GM21447 (cell line): Measurements from ENCODE around the gene UNC13C.
"Not testable (repeated sequence)": the region's sequence is repeated elsewhere in the genome, so short reads cannot be mapped to it uniquely, and the experiment has no call there.

Experiments
- ATAC-seq: cut with Tn5 transposase; IDR thresholded peaks from one replicate; pipeline ENCODE4 v1.9.1; 2021; ENCODE audit not compliant: unreplicated experiment

UNC13C gene

GRCh38 chr15:53978253-53978906, at the start of gene UNC13C:
TSS of gene UNC13C (plus strand) at chr15:53978441. CDS start at chr15:54012904, 34,463 bp downstream.
- no peak for ATAC-seq

- no peak for ATAC-seq
These were observed 42.1 kb upstream of the UNC13C start for GRCh38 chr15:53936137-53936536.

DNA sequence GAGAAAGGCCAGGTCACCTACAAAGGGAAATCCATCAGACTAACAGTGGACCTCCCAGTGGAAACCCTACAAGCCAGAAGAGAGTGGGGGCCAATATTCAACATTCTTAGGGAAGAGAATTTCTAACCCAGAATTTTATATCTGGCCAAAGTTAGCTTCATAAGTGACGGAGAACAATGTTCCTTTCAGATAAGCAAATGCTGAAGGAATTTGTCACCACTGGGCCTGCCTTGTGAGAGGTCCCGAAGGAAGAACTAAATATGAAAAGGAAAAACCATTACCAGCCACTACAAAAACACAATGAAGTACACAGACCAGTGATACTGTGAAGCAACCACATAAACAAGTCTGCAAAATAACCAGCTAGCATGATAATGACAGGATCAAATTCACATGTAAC, 40.6 kb upstream of the UNC13C start:
- not testable (repeated sequence) for ATAC-seq

DNA sequence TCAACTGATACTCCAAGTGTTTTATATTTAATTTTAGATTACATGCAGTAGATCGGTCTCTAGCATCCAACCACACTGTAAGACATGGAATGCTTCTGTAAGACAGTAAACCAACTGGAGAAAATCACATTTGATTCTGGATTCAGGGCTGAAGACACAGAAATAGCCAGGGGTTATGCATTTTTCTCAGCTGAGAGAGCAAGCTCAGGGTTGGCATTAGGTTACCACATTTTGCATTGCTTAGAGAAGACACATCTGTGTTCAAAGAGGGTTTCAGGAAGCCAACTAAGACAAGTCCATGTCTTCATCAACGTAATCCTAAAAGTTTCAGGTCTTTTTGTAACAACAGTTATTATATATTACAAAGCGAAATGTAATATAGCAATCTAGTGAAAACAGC, 27.7 kb upstream of the UNC13C start:
- ATAC-seq: no peak

GRCh38 chr15:53955396-53955795, 22.8 kb upstream of the UNC13C start:
- ATAC-seq: no peak

DNA sequence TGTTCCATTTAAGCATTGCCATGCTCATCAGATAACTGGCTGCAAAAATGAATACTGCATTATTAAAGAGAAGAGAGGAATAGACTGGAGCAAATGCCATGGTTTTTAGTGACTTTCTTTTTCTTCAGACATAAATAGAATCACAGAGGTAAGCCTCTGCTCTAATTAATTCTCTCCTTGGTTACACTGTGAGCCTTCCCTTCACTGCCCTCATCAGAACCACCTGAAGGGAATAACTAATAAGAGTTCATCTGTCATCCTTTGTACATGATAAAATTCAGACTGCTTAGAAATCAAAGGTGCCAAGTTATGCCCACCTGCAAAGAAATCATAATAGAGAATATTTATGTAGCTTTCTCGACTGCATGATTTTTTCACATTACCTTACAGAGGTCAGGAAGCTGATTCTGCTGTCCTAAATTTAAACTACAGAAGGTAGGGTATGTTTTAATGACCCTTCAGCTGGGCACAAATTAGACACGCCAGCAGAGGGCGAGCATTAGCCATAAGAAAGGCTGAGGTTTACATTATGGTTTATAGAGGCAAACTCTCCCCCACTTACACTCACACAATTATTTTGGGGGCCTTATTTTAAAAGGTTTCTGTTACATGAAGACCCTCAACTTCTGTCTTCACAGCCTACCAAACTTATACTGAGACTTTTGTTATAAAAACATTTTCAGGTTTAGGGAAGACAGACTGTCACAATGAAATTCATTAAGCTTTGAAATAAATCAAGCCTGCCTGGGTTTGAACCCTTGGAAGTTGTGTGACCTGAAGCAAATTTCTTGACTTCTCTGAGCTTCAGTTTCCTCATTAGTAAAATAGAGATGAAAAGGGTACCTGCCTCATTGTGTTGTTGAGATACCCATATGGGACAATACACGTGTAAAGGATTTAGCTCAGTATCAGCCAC, 15.3 kb upstream of the UNC13C start:
- ATAC-seq: no peak

DNA sequence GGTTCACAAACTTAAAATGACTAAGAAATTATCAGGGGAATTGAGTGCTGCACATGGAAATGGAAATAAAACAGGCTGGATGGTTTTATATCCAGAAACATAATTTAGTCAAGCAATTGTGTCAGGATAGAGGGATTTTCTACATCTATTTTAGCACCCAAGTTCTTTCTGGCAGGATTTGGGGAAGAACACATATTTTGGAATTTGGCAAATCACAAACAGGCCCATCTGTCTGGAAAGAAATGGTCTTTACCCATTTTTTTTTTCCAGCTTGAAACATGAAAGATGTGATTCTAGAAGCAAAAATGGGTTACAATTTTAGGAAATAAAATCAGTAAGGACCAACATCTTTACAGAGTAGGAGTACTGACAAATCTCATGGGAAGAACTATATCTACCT, 14.4 kb upstream of the UNC13C start:
- ATAC-seq: no peak

DNA sequence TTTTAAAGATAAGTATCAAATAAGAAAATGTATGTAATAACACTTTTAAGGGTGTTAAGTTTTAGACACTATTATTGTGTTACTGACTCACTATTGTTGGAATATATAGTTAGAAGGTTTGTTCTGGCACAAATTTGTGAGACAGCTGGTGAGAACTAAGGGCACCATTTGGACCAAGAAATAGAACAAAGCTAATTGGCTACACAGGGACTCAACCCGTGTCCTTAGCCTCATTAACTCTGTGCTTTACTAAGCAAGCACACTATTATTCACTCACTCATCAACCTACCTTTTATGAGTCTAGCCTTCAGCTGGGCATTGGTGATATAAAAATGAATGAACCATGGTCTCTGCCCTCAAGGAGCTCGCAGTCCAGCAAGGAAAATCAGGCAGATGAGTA, 4.1 kb upstream of the UNC13C start:
- ATAC-seq: no peak

GRCh38 chr15:53974813-53975212, 3.4 kb upstream of the UNC13C start:
- no peak for ATAC-seq

DNA sequence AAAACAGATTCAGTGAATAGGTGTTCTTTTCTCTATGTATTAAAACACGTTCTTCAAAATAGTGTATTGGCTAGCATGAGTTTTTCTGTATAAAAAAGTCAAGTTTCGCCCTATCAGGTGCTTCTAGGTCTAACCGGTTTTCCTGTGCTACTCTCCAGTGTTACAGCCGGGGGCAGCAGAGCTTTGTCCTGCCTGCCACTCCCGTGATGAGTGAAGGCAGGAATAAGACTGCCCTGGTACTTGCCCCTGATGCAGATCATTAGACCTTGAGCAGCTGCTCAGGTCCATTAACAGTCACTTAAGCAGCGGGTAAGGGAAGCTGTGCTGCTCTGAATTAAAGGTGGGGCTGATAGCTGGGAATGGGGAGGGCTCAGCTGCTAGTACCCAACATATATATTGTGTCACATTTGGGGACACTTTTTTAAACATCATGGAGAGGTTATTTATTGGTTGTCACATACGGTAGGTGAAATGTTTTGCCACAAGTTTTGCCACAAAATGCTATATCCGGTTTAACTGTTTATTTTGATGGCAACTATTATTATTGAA, 1.3 kb upstream of the UNC13C start:
- no peak for ATAC-seq

DNA sequence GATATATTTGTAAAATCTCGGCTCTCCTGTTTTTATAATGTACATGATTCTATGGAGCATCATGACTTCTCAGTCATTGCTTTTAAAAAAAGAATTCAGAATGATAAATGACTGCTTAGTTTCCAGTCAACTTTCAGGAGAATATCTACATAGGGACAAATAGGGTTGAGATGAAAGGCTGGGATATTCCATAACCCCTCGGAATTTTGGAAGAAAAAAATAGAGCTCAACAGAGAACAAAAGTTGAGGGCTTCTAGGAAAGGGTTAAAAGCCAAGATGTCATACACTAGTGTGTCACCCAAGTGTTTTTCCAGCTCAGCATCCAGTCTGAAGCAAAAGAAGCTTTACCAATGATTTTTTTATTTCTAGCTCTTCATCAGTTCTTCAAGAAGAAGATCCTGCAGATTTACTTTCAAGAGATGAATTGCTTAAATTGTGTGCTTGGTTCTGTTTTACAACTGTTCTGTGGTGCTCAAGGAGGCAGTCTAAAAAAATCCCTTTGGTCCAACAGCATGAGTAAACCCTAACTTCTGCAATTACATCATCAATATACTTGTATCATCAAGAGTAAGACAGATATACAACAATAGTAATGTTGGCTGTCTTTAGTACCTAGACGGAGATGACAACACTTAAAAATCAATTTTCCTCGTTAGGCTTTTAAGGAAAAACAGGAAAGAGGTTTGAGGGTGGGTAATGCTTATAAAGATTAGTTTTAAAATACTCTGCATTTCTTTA, 979 bp downstream of the UNC13C start:
- no peak for ATAC-seq

DNA sequence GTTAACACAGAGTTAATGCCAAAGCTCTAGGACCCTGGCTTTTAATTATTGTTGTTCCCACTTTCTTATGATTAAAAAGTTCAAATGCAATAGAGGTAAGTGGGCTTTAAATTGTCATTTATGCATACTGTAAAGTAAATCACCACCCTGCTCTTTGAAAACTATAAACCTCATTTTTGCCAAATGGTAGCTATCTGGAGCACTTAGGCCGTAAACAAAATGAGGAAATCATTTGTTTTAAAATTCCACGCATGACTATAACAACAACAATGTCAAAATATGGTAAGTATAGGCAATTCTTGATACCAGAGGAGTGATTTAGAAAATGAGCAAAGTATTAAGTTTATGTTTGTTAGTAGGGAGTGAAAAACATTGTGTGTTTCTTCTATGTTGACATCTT, 1.8 kb downstream of the UNC13C start:
- no peak for ATAC-seq

GRCh38 chr15:53982071-53982680, 3.9 kb downstream of the UNC13C start:
- ATAC-seq: no peak

- no peak for ATAC-seq
These were observed 4.6 kb downstream of the UNC13C start for GRCh38 chr15:53982876-53983275.

GRCh38 chr15:53984221-53984620, 6.0 kb downstream of the UNC13C start:
- no peak for ATAC-seq

- ATAC-seq: no peak
These were observed 7.3 kb downstream of the UNC13C start for GRCh38 chr15:53985562-53985961.

- ATAC-seq: no peak
These were observed 9.2 kb downstream of the UNC13C start for GRCh38 chr15:53987480-53987879.

DNA sequence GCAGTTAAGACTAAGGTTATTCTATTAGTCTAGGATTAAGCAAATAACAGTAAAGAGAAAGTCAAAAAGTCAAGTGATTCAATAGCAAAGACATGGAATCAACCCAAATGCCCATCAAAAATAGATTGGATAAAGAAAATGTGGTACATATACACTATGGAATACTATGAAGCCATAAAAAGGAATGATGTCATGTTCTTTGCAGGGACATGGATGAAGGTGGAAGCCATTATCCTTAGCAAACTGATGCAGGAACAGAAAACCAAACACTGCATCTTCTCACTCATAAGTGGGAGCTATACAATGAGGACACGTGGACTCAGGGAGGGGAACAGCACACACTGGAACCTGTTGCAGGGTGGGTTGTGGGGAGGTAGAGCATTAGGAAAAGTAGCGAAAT, 29.0 kb downstream of the UNC13C start:
- no peak for ATAC-seq

DNA sequence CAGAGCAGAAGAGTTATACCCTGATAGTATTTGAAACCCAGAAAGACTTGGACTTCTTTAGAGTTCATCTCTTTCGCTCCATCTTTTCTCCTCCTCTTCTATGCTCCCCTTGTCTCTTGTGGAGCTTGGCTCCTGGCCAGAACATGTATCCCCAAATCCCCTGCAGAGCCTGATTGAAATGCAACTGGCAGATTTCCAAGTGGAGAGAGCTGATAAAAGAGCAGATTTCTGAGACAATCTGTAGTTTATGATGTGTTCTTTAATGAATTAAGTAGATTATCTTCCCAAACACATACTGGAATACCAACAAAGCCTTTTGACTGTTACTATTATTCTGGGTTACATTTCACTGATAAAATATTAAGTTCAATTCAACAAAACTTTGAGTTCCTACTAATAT, 33.4 kb downstream of the UNC13C start:
- ATAC-seq: no peak

DNA sequence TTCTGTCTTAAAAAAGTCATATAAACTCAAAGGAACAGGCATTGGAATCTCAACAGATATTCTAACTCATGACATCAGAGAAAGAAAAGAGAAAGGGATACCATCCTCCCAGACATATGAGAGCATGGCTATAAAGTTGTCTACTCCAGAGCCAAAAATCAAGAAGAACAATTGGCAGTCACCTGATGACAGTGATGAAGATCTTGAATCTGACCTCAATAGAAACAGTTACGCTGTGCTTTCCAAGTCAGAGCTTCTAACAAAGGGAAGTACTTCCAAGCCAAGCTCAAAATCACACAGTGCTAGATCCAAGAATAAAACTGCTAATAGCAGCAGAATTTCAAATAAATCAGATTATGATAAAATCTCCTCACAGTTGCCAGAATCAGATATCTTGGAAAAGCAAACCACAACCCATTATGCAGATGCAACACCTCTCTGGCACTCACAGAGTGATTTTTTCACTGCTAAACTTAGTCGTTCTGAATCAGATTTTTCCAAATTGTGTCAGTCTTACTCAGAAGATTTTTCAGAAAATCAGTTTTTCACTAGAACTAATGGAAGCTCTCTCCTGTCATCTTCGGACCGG, 35.9 kb downstream of the UNC13C start:
- no peak for ATAC-seq

GRCh38 chr15:54017251-54017650, 39.0 kb downstream of the UNC13C start:
- ATAC-seq: no peak
